HepG2 (cell line): ENCODE data around the gene CCS. TPM values are rescaled to one million over a fixed set of nuclear protein-coding genes. Genes with fewer than 3 reads are reported as not detected.

Experiments used
- ARID2 ChIP-seq: sonication (generic); formaldehyde crosslinking; IDR thresholded peaks from 2 replicates; pipeline ENCODE4 v1.8.1; 2022; ENCODE audit warnings: mild to moderate bottlenecking, missing genetic modification reagents, borderline replicate concordance
- CREB1 ChIP-seq, 2 experiments: fragments of 450-650 bp in 1 of 2; IDR thresholded peaks; 2 replicates each; pipeline ENCODE4 v1.6.1; 2016 to 2017; ENCODE audit warnings: control low read depth in 1 of 2, mild to moderate bottlenecking in 1 of 2, missing compliant biosample characterization in 1 of 2, missing genetic modification characterization in 1 of 2
- HDAC1 ChIP-seq: sonication (generic); formaldehyde crosslinking; IDR thresholded peaks from 2 replicates; pipeline ENCODE4 v1.5.1; 2020; ENCODE audit warnings: mild to moderate bottlenecking, missing genetic modification reagents
- HHEX ChIP-seq: IDR thresholded peaks from 2 replicates; pipeline ENCODE4 v1.6.1; 2016; ENCODE audit warnings: control low read depth
- HNRNPL ChIP-seq: fragments of 200-400 bp; formaldehyde crosslinking; IDR thresholded peaks from 2 replicates; pipeline ENCODE4 v1.6.1; 2017; ENCODE audit warnings: mild to moderate bottlenecking, low read depth, low read length
- MAFK ChIP-seq, 2 experiments: IDR thresholded peaks in 1 of 2; conservative IDR thresholded peaks in 1 of 2; 2 replicates each; pipeline ENCODE4 v1.6.1; 2011; ENCODE audit warnings: improper control_type of control experiment in 2 of 2, low read length in 2 of 2
- NFIC ChIP-seq: IDR thresholded peaks from 2 replicates; pipeline ENCODE4 v1.6.1; 2012; ENCODE audit warnings: mild to moderate bottlenecking, low read length, inconsistent platforms
- NR1H2 ChIP-seq: sonication (generic); formaldehyde crosslinking; IDR thresholded peaks from 2 replicates; pipeline ENCODE4 v1.8.1; 2022; ENCODE audit warnings: low read depth, missing genetic modification reagents, borderline replicate concordance
- PLRG1 ChIP-seq: fragments of 450-650 bp; conservative IDR thresholded peaks from 2 replicates; pipeline ENCODE4 v1.6.1; 2016
- REXO4 ChIP-seq: sonication (generic); formaldehyde crosslinking; IDR thresholded peaks from 2 replicates; pipeline ENCODE4 v1.8.0; 2022; ENCODE audit warnings: missing genetic modification reagents, mild to moderate bottlenecking, borderline replicate concordance
- SNAPC4 ChIP-seq: sonication (generic); formaldehyde crosslinking; IDR thresholded peaks from 2 replicates; pipeline ENCODE4 v1.4.0; 2020; ENCODE audit warnings: mild to moderate bottlenecking, missing genetic modification reagents
- TARDBP ChIP-seq: sonication (generic); formaldehyde crosslinking; IDR thresholded peaks from 2 replicates; pipeline ENCODE4 v1.8.0; 2022; ENCODE audit warnings: mild to moderate bottlenecking, missing genetic modification reagents
- ZEB1 ChIP-seq: IDR thresholded peaks from 2 replicates; pipeline ENCODE4 v1.6.1; 2012; ENCODE audit warnings: mild to moderate bottlenecking, low read depth, inconsistent platforms; ENCODE audit not compliant: insufficient replicate concordance
- ZNF674 ChIP-seq: sonication (generic); formaldehyde crosslinking; IDR thresholded peaks from 2 replicates; pipeline ENCODE4 v1.5.0; 2020; ENCODE audit warnings: low read depth, mild to moderate bottlenecking, missing genetic modification reagents
- ZNF75D ChIP-seq: sonication (generic); formaldehyde crosslinking; IDR thresholded peaks from 2 replicates; pipeline ENCODE4 v1.8.1; 2023; ENCODE audit warnings: missing genetic modification reagents, mild to moderate bottlenecking, borderline replicate concordance
- ZNF772 ChIP-seq: sonication (generic); formaldehyde crosslinking; IDR thresholded peaks from 2 replicates; pipeline ENCODE4 v1.5.0; 2020; ENCODE audit warnings: mild to moderate bottlenecking, missing genetic modification reagents
- polyA plus RNA-seq, 8 experiments: library from polyadenylated mRNA; depleted of rRNA in 3 of 8; stranded (reverse) in 7 of 8; unstranded in 1 of 8; fragments of >200 nt; fragmentation: Illumina TruSeq in 4 of 8; extraction: Trizol in 4 of 8; gene quantifications; 2 replicates each; pipeline versions ENCODE4 v1.2.1 to v1.2.3, GENCODE V29; 2011 to 2016; ENCODE audit warnings: low read depth in 4 of 8, missing spikeins in 1 of 8, mixed read lengths in 1 of 8; ENCODE audit not compliant: insufficient read depth in 1 of 8
- total RNA-seq, 5 experiments: library from RNA; depleted of rRNA; stranded (reverse); fragments of >200 nt; fragmentation: Illumina TruSeq; extraction: Trizol; gene quantifications; 2 replicates each; pipeline ENCODE4 v1.2.3, GENCODE V29; 2016; ENCODE audit warnings: low read depth in 1 of 5
- TF ChIP-seq, protein P1 (sequence below): sonication (generic); formaldehyde crosslinking; IDR thresholded peaks from 2 replicates; pipeline ENCODE4 v1.5.1; 2020; ENCODE audit warnings: mild to moderate bottlenecking, missing genetic modification reagents
- TF ChIP-seq, protein P2 (sequence below): sonication (generic); formaldehyde crosslinking; IDR thresholded peaks from 2 replicates; pipeline ENCODE4 v1.8.0; 2022; ENCODE audit warnings: missing genetic modification reagents, mild to moderate bottlenecking, borderline replicate concordance

CCS gene
- total and polyA plus RNA-seq, 2 of the 13 experiments (the other 11 are each of a cell fraction or from before 2014, with no cell fraction given): 25.4 to 44.6 TPM

GRCh38 chr11:66617155-66617834, 24.3 kb downstream of the CCS start (continued):
- TF ChIP-seq CREB1 (IDR thresholded peaks at IDR 0.05): no peak
- no peak for TF ChIP-seq CREB1 (CRISPR knock-in tag; IDR thresholded peaks at IDR 0.05)
- no peak for TF ChIP-seq PLRG1
- TF ChIP-seq NR1H2 (CRISPR knock-in tag): no peak
- TF ChIP-seq, protein P1, sequence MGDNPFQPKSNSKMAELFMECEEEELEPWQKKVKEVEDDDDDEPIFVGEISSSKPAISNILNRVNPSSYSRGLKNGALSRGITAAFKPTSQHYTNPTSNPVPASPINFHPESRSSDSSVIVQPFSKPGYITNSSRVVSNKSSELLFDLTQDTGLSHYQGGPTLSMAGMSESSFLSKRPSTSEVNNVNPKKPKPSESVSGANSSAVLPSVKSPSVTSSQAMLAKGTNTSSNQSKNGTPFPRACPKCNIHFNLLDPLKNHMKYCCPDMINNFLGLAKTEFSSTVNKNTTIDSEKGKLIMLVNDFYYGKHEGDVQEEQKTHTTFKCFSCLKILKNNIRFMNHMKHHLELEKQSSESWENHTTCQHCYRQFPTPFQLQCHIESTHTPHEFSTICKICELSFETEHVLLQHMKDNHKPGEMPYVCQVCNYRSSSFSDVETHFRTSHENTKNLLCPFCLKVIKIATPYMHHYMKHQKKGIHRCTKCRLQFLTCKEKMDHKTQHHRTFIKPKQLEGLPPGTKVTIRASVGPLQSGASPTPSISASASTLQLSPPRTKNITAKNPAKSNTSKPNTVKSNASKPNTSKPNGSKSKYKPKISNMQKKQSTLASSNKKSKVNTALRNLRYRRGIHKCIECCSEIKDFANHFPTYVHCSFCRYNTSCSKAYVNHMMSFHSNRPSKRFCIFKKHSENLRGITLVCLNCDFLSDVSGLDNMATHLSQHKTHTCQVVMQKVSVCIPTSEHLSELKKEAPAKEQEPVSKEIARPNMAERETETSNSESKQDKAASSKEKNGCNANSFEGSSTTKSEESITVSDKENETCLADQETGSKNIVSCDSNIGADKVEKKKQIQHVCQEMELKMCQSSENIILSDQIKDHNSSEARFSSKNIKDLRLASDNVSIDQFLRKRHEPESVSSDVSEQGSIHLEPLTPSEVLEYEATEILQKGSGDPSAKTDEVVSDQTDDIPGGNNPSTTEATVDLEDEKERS: no peak
- peak; percentile 50; the same call in 1 of the 2 replicates for TF ChIP-seq REXO4 (CRISPR knock-in tag)
- no peak for TF ChIP-seq ZNF75D
- TF ChIP-seq HHEX (CRISPR knock-in tag): no peak
- no peak for TF ChIP-seq MAFK (conservative IDR thresholded peaks at IDR 0.05 in 1 of 2, IDR thresholded peaks at IDR 0.05 in 1 of 2; ENCODE audit: low read length in 2 of 2)
- TF ChIP-seq HNRNPL: 0 out of 2 replicates have a peak, but pooled peaks have one; percentile 11
- TF ChIP-seq ARID2 (CRISPR knock-in tag): peak; percentile 81; the same call in 1 of the 2 replicates
- no peak for TF ChIP-seq NFIC
- TF ChIP-seq ZNF674 (CRISPR knock-in tag): no peak
- TF ChIP-seq TARDBP (CRISPR knock-in tag): peak; percentile 58; the same call in 1 of the 2 replicates
- TF ChIP-seq ZNF772 (CRISPR knock-in tag): 0 out of 2 replicates have a peak, but pooled peaks have one; percentile 51
- TF ChIP-seq HDAC1 (CRISPR knock-in tag): peak; percentile 19; the same call in 1 of the 2 replicates
- TF ChIP-seq ZEB1: peak; percentile 34
- TF ChIP-seq, protein P2, sequence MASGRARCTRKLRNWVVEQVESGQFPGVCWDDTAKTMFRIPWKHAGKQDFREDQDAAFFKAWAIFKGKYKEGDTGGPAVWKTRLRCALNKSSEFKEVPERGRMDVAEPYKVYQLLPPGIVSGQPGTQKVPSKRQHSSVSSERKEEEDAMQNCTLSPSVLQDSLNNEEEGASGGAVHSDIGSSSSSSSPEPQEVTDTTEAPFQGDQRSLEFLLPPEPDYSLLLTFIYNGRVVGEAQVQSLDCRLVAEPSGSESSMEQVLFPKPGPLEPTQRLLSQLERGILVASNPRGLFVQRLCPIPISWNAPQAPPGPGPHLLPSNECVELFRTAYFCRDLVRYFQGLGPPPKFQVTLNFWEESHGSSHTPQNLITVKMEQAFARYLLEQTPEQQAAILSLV (CRISPR knock-in tag): peak; percentile 5; the same call in 1 of the 2 replicates
- peak; percentile 69 for TF ChIP-seq SNAPC4 (CRISPR knock-in tag)
